ENCODE data around the gene ATP8B1.

DNA sequence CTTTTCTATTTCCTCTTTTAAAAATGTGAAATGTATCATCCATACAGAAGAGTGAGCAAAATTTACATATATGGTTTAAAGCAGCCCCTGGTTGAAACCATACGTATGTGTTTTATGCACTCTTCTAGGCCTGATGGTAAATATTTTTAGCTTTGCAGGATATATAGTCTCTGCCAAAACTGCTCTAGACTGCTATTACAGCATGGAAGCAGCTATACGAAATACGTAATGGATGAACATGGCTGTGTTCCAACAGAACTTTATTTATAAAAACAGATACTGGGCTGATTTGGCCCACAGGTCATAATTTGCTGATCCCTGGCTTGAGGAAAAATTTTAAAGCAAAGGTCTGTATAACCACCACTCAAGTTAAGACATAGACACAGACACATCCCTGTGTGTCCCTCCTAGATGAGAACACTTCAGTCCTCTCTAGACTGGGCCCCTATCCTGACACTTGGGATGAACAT, 42.5 kb upstream of the ATP8B1 start:
- TF ChIP-seq, protein P1, sequence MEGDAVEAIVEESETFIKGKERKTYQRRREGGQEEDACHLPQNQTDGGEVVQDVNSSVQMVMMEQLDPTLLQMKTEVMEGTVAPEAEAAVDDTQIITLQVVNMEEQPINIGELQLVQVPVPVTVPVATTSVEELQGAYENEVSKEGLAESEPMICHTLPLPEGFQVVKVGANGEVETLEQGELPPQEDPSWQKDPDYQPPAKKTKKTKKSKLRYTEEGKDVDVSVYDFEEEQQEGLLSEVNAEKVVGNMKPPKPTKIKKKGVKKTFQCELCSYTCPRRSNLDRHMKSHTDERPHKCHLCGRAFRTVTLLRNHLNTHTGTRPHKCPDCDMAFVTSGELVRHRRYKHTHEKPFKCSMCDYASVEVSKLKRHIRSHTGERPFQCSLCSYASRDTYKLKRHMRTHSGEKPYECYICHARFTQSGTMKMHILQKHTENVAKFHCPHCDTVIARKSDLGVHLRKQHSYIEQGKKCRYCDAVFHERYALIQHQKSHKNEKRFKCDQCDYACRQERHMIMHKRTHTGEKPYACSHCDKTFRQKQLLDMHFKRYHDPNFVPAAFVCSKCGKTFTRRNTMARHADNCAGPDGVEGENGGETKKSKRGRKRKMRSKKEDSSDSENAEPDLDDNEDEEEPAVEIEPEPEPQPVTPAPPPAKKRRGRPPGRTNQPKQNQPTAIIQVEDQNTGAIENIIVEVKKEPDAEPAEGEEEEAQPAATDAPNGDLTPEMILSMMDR (conservative IDR thresholded peaks at IDR 0.05 in 1 of 2, IDR thresholded peaks at IDR 0.05 in 1 of 2; ENCODE audit: low read depth in 1 of 2, low read length in 2 of 2) = no peak
- no peak for TF ChIP-seq EZH2 (IDR thresholded peaks at IDR 0.05; ENCODE audit: low read length, missing control alignments)

Data from fibroblast of lung (primary cell).